ENCODE results near the gene SEMA5A.

GRCh38 chr5:9170026-9170425 lies 375.8 kb downstream of the SEMA5A start:
- TF ChIP-seq EZH2 (IDR thresholded peaks at IDR 0.05; ENCODE audit: borderline replicate concordance, insufficient read depth, low read length, poor library complexity, severe bottlenecking) (no peak), CTCF (IDR thresholded peaks at IDR 0.05; ENCODE audit: poor library complexity, severe bottlenecking) (no peak), TAF1 (IDR thresholded peaks at IDR 0.05; ENCODE audit: low read depth) (no peak), REST (IDR thresholded peaks at IDR 0.05; ENCODE audit: borderline replicate concordance) (no peak), RAD21 (conservative IDR thresholded peaks at IDR 0.05) (no peak), MXI1 (conservative IDR thresholded peaks at IDR 0.05; ENCODE audit: poor library complexity, severe bottlenecking) (no peak), POLR2AphosphoS5 (IDR thresholded peaks at IDR 0.05) (no peak), EP300 (conservative IDR thresholded peaks at IDR 0.05; ENCODE audit: poor library complexity, severe bottlenecking) (no peak)
